OCI-LY3 (cell line): Measurements from ENCODE around the gene SUGP2.

ENCODE experiments used
- EZH2phosphoT487 ChIP-seq: fragments of 200-600 bp; shearing (Covaris generic); IDR thresholded peaks from 2 replicates; pipeline ENCODE4 v1.6.1; 2018; ENCODE audit warnings: antibody characterized with exemption, mixed run types, low read depth
- TF ChIP-seq, protein P1 (sequence below): fragments of 200-600, 300-600 bp; sonication (generic); IDR thresholded peaks from 2 replicates; pipeline ENCODE4 v1.5.1; 2014; ENCODE audit warnings: antibody characterized with exemption, low read length, low read depth

DNA sequence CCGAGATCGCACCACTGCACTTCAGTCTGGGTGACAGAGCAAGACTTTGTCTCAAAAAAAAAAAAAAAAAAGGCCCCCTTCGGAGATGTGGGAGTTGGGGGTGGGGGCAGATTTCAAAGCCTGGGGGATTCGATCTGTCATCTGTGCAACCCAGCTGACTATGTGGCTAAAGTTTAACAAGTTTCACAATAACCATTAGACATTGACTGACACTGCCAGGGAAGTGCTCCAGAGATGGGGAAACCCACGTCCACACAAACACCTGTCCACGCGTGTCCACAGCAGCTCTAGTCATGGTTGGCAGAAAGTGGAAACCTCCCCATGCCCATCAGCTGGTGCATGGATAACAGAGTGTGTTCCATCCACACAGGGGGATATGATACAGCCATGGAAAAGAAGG, 54.7 kb downstream of the SUGP2 start:
- TF ChIP-seq, protein P1, sequence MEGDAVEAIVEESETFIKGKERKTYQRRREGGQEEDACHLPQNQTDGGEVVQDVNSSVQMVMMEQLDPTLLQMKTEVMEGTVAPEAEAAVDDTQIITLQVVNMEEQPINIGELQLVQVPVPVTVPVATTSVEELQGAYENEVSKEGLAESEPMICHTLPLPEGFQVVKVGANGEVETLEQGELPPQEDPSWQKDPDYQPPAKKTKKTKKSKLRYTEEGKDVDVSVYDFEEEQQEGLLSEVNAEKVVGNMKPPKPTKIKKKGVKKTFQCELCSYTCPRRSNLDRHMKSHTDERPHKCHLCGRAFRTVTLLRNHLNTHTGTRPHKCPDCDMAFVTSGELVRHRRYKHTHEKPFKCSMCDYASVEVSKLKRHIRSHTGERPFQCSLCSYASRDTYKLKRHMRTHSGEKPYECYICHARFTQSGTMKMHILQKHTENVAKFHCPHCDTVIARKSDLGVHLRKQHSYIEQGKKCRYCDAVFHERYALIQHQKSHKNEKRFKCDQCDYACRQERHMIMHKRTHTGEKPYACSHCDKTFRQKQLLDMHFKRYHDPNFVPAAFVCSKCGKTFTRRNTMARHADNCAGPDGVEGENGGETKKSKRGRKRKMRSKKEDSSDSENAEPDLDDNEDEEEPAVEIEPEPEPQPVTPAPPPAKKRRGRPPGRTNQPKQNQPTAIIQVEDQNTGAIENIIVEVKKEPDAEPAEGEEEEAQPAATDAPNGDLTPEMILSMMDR, result no peak
- TF ChIP-seq EZH2phosphoT487, result no peak
